Stimulated activated CD8-positive, alpha-beta memory T cell treated with anti-CD3 and anti-CD28 coated beads, Interleukin-4, amount 100 ng/mL, for 48 hours (primary cell): Measurements from ENCODE around the gene VPS13A.
A peak's percentile ranks its signal among the peaks of the same experiment; 100 is the strongest.

Experiments
- DNase-seq: peaks from one replicate; pipeline ENCODE4 v3.0.0-alpha.2; 2020

The VPS13A gene

GRCh38 chr9:77177143-77177893, at the start of gene VPS13A:
VPS13A (plus strand) TSS chr9:77177534; CDS start chr9:77177705, 171 bp downstream.
- peak; percentile 97 for DNase-seq

GRCh38 chr9:77128125-77128789, 49.1 kb upstream of the VPS13A start:
- DNase-seq: no peak

DNA sequence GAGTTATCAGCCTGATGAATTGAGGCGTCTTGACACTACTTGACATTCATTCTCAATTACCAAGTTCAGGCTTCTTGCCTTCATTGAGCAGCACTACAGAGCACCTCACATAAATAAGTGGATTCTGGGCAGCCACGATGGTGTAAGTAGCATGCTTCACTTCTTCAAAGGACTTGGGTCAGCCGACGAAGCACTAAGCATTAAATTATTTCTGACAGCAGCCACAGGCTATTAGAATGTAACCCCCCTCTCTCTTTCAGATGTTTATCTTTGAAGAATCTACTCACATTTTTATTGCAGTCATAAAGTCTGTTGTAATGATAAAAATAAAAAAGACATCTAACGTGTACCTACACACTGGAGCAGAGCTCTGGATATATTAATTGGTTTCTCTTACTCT, 45.9 kb upstream of the VPS13A start:
- no peak for DNase-seq

DNA sequence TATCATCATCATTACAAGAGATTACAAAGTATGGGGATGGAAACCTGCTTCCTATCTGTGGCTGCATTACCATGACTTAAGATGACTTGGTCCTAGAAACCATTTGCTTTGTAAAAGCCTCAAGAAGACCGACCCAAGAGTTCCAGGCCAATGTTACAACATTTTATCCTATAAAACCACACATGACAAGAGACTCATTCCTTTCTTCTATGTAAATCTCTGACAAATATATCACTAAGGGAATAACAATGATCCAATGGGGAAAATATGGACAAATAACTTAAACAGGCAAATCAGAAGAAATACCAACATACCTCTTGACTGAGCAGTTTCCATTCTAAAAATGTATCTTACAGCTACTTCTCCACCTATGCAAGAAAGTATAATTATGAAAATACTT, 44.3 kb upstream of the VPS13A start:
- DNase-seq: no peak

DNA sequence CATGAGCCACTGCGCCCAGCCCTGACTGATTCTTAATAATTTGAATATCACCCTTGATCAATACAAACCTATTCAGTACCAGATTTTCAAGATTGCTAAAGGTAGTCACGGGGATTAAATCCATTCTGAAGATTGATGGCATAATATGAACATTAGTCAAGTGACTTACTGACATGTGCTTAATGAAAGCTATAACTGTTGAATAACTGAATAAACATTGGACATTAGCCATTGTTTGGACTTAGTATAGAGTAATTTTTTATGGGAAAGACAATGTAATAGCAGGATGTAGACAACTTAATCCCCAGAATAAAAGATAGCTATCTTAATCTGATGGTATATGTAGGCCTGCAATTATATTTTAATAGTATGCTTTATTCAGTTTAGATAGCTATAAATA, 35.0 kb upstream of the VPS13A start:
- no peak for DNase-seq

- DNase-seq: no peak
These were observed 27.5 kb upstream of the VPS13A start for GRCh38 chr9:77149879-77150278.

- no peak for DNase-seq
These were observed 25.0 kb upstream of the VPS13A start for GRCh38 chr9:77152289-77152688.

- DNase-seq: no peak
These were observed 20.5 kb upstream of the VPS13A start for GRCh38 chr9:77156646-77157371.

DNA sequence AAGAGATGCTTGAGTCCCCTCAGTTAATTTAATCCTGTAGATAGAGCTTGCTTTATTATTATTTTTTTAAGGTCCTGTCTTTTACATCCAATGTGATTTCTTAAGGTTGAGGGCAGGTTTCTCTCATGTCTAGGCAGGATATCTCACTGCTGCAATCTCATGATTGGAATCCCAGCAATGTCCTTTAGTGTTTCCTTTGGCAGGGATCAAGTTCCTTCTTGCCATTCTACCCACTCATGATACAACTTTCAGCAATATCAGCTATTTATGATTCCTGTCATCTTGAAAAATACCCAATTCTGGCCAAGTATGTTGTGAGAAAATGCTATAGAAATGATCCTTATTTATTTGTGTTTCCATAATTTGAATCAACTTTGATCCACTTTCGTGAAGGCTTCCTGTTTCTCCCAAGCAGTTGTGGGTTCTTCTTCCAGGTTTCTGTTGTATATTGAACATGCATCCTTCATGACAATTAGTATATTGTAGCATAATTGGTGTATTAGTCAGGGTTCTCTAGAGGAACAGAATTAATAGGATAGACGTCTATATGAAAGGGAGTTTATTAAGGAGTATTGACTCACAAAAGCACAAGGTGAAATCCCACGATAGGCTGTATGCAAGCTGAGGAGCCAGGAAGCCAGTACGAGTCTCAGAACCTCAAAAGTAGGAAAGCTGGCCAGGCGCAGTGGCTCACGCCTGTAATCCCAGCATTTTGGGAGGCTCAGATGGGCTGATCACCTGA, 18.4 kb upstream of the VPS13A start:
- no peak for DNase-seq

- no peak for DNase-seq
These were observed 16.1 kb upstream of the VPS13A start for GRCh38 chr9:77161191-77161590.

DNA sequence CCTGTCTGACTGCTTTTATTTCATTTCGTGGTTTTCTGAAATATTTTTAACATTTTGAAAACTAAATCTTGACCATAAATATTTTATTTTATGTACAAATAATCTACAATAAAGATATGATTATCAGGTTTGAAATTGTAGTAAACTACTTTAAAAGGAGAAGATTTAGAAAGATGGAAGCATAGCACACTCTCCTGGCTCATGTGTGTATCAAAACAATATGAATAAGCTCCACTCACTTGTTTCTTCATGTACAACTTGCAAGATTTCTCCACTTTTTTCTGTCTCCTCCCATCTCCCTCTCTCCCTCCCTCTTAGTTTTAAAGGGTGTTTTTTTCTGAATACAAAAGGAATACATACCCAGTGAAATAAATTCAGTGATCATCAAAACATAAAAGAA, 15.4 kb upstream of the VPS13A start:
- DNase-seq: no peak

GRCh38 chr9:77162366-77162765, 15.0 kb upstream of the VPS13A start:
- DNase-seq: no peak

DNA sequence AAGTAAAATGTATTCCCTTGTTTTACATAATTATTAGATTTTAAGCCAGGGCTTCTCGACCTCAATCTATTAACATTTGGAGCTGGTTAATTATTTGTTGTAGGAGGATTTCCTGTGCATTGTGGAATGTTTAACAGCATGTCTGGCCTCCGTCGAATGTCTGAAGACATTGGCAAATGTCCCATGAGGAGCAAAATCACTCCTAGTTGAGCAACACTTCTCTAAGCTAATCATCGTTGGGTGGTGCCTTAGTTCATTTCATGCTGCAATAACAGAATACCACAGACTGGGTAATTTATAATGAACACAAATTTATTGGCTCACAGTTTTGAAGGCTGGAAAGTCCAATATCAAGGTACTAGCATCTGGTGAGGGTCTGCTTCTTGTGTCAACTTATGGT, 13.4 kb upstream of the VPS13A start:
- no peak for DNase-seq

- DNase-seq: no peak
These were observed 11.1 kb upstream of the VPS13A start for GRCh38 chr9:77166193-77166592.

- DNase-seq: no peak
These were observed 6.2 kb upstream of the VPS13A start for GRCh38 chr9:77170991-77171699.

GRCh38 chr9:77175151-77175550, 2.2 kb upstream of the VPS13A start:
- DNase-seq: no peak

GRCh38 chr9:77176106-77176505, 1.2 kb upstream of the VPS13A start:
- DNase-seq: no peak

GRCh38 chr9:77176686-77177142, 620 bp upstream of the VPS13A start:
- DNase-seq: no peak

DNA sequence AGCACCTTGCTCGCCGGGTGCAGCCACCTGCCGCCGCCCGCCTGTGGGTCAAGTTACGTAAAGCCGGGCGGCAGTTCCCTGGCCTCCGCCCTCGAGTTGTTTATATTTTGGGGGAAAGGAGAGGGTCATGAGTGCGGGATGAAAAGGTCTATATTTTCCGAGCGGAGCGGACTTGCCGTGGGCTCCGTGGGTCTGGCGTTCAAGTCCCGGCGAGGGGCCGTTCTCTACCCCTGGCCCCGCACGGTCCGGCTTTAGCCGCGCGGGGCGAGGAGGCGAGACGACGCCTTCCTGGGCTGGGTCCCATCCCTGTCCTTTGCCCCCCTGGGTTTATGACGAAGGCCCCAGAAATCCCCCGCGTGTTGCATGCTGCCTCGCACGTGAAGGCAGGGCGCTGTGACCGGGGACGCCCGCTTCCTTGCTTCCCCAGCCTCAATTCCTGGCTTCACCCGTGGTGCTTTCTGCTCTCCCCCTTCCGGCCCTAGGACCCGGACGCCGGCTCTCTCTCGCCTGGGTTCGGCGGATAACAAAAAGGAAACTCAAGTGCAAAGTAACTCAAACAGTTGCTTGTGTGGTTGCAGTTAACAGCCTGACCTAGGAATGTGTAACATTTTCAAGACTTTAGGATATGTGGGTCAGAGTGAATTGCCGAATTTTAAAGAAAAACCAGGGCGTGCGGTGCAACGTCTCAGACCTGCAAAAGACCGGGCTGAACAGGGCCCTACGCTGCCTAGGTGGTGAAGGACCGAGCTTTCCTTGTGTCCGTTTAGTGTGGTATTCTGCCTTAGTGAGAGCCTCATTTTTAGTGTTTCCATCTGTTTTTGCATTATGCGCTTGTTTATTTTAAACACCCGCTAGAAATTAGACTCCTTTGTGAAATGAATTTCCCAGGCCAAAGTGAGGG, 810 bp downstream of the VPS13A start:
- peak; percentile 68 for DNase-seq

DNA sequence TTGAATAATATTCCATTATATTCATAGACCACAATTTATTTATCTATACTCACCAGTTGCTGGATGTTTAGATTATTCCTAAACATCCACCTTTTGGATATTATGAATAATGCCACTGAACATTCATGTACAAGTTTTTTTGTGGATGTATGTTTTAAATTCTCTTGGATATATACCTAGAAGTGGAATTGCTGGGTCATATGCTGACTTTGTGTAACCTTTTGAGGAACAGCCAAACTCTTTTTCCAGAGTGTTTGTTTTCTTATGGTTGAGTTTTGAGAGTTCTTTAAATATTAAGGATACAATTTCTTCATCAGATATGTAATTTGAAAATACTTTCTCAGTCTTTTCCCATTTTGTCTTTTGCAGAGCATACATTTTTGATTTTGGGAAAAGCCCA, 2.7 kb downstream of the VPS13A start:
- DNase-seq: no peak

DNA sequence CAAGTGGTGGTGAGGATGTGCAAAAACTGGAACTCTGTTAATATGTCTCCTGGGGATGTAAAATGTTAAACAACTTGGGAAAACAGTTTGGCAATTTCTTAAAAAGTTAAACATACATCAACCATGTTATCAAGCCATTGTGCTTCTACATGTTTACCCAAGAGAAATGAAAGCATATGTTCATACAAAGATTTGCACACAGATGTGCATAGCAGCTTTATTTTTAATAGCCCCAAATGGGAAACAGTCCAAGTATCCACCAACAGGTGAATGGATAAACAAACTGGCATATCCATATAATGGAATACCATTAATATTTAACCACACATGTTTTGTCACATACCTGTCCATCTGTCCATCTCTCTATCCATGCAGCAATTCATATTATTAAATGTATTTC, 6.2 kb downstream of the VPS13A start:
- DNase-seq: no peak
